Colonic mucosa (tissue), 4 donors: Measurements from ENCODE around the gene IL34. TPM values are rescaled to one million over a fixed set of nuclear protein-coding genes. Genes with fewer than 3 reads are reported as not detected.
"Not testable (repeated sequence)": the region's sequence is repeated elsewhere in the genome, so short reads cannot be mapped to it uniquely, and the experiment has no call there.

Source experiments
- DNase-seq: peaks from one replicate; pipeline ENCODE4 v3.0.0-alpha.2; 2020
- H3K27ac ChIP-seq: fragments of 200-600 bp; one replicate; pipeline ENCODE4 v1.8.0; 2021
- H3K27me3 ChIP-seq: fragments of 200-600 bp; one replicate; pipeline ENCODE4 v1.8.0; 2021
- H3K36me3 ChIP-seq: fragments of 200-600 bp; one replicate; pipeline ENCODE4 v1.8.0; 2021
- H3K4me1 ChIP-seq: fragments of 200-600 bp; one replicate; pipeline ENCODE4 v1.8.0; 2021; ENCODE audit warnings: mild to moderate bottlenecking
- H3K4me3 ChIP-seq: fragments of 200-600 bp; one replicate; pipeline ENCODE4 v1.8.0; 2021
- H3K9ac ChIP-seq, 2 donors: one replicate each; pipeline ENCODE4 v1.7.0; 2013; ENCODE audit warnings: control low read depth in 2 of 2, low read depth in 2 of 2, low read length in 2 of 2
- H3K9me3 ChIP-seq: fragments of 200-600 bp; one replicate; pipeline ENCODE4 v1.8.0; 2021
- CTCF ChIP-seq: fragments of 200-600 bp; IDR thresholded peaks from one replicate; pipeline ENCODE4 v1.8.0; 2022; ENCODE audit warnings: antibody characterized with exemption, mild to moderate bottlenecking
- intact Hi-C: fragments of 100-400 bp; cut with DNase I; formaldehyde crosslinking; loops from one replicate; pipeline ENCODE4 v1.14.1; 2022
- total RNA-seq, 2 donors: library from RNA; stranded (reverse); fragmentation: NEBNext Ultra II Directional in 1 of 2; extraction: Animal tissue kit (Norgen Biotek cat#: 25700) in 1 of 2; gene quantifications; one replicate each; pipeline ENCODE4 v1.2.1, GENCODE V29; 2021
- donor health status: healthy.
- donor health status: DM: no; HTN: no; CAD: no.
- donor health status: DM: no; HTN: no; CAD: no.

Gene IL34
- total RNA-seq, 2 donors from 2014 or later, result 1.1 to 2.8 TPM

GRCh38 chr16:70664325-70665112 lies 18.2 kb downstream of the IL34 start:
- no peak for DNase-seq
- Histone ChIP-seq H3K9me3 (no peaks in the 10 kb centered on the region), H3K4me1 (no peaks in the 10 kb centered on the region), H3K9ac (no peak overlapping the region), H3K27me3 (no peaks in the 10 kb centered on the region), H3K36me3 (no peaks in the 10 kb centered on the region), H3K4me3 (no peak overlapping the region), H3K27ac (no peak overlapping the region)
- intact Hi-C loops, result no loop called here
- no peak for TF ChIP-seq CTCF

- H3K4me1 ChIP-seq, result no peaks in the 10 kb centered on the region
- intact Hi-C loops, result no loop called here
Observed at GRCh38 chr16:70665113-70665694, 18.8 kb downstream of the IL34 start.

GRCh38 chr16:70665806-70666735 lies 19.7 kb downstream of the IL34 start:
- Histone ChIP-seq H3K27ac (no peak overlapping the region), H3K36me3 (no peaks in the 10 kb centered on the region), H3K4me1 (no peaks in the 10 kb centered on the region), H3K27me3 (no peaks in the 10 kb centered on the region), H3K9ac (no peak overlapping the region), H3K4me3 (no peak overlapping the region), H3K9me3 (no peaks in the 10 kb centered on the region)
- TF ChIP-seq CTCF, result no peak
- intact Hi-C loops, result no loop called here
- DNase-seq, result no peak

More at GRCh38 chr16:70665113-70665694, 18.8 kb downstream of the IL34 start:
- TF ChIP-seq CTCF, result no peak
- Histone ChIP-seq H3K27me3 (no peaks in the 10 kb centered on the region), H3K36me3 (no peaks in the 10 kb centered on the region), H3K4me3 (no peak overlapping the region), H3K27ac (no peak overlapping the region), H3K9me3 (no peaks in the 10 kb centered on the region), H3K9ac (no peak overlapping the region)
- DNase-seq, result no peak

- intact Hi-C loops, result no loop called here
- H3K4me3 ChIP-seq, result no peak overlapping the region
- H3K9me3 ChIP-seq, result no peaks in the 10 kb centered on the region
- DNase-seq, result no peak
- no peaks in the 10 kb centered on the region for H3K4me1 ChIP-seq
- H3K27me3 ChIP-seq, result no peaks in the 10 kb centered on the region
- no peak overlapping the region for H3K9ac ChIP-seq
- no peak overlapping the region for H3K27ac ChIP-seq
- no peaks in the 10 kb centered on the region for H3K36me3 ChIP-seq
- no peak for TF ChIP-seq CTCF
Observed at GRCh38 chr16:70670175-70670574, 23.8 kb downstream of the IL34 start.

- DNase-seq, H3K9me3 ChIP-seq, H3K36me3 ChIP-seq, H3K4me3 ChIP-seq, H3K27me3 ChIP-seq, H3K4me1 ChIP-seq, H3K9ac ChIP-seq, H3K27ac ChIP-seq, intact Hi-C loops: not testable (repeated sequence)
Observed at GRCh38 chr16:70670938-70671337, 24.6 kb downstream of the IL34 start.
